Medulla oblongata (tissue), 1 donor: ENCODE measurements around the gene KCNK5.

Experiments used
- DNase-seq: peaks from one replicate; pipeline ENCODE4 v3.0.0-alpha.2; 2015; ENCODE audit errors: extremely low spot score

Gene KCNK5

GRCh38 chr6:39228992-39229767, at the start of gene KCNK5:
TSS of gene KCNK5 (minus strand) at chr6:39229475. CDS start at chr6:39229111, 364 bp downstream.
- peak; percentile 42 for DNase-seq

- DNase-seq, result no peak
Observed at GRCh38 chr6:39276379-39276995, 47.2 kb upstream of the KCNK5 start.

GRCh38 chr6:39274903-39275302, 45.6 kb upstream of the KCNK5 start:
- no peak for DNase-seq

GRCh38 chr6:39274471-39274870, 45.2 kb upstream of the KCNK5 start:
- DNase-seq, result no peak

GRCh38 chr6:39273406-39273821, 44.1 kb upstream of the KCNK5 start:
- no peak for DNase-seq

GRCh38 chr6:39269961-39270360, 40.7 kb upstream of the KCNK5 start:
- no peak for DNase-seq

GRCh38 chr6:39268721-39269120, 39.4 kb upstream of the KCNK5 start:
- DNase-seq, result no peak

- no peak for DNase-seq
Observed at GRCh38 chr6:39268171-39268570, 38.9 kb upstream of the KCNK5 start.

- DNase-seq, result no peak
Observed at GRCh38 chr6:39266782-39267355, 37.6 kb upstream of the KCNK5 start.

GRCh38 chr6:39266375-39266774, 37.1 kb upstream of the KCNK5 start:
- no peak for DNase-seq

GRCh38 chr6:39263303-39264037, 34.2 kb upstream of the KCNK5 start:
- no peak for DNase-seq

GRCh38 chr6:39261751-39262150, 32.5 kb upstream of the KCNK5 start:
- DNase-seq, result no peak

GRCh38 chr6:39260953-39261352, 31.7 kb upstream of the KCNK5 start:
- no peak for DNase-seq

GRCh38 chr6:39260456-39260855, 31.2 kb upstream of the KCNK5 start:
- no peak for DNase-seq

GRCh38 chr6:39256294-39256940, 27.1 kb upstream of the KCNK5 start:
- DNase-seq, result no peak

- DNase-seq, result no peak
Observed at GRCh38 chr6:39254999-39255535, 25.8 kb upstream of the KCNK5 start.

GRCh38 chr6:39251406-39251805, 22.1 kb upstream of the KCNK5 start:
- no peak for DNase-seq

- DNase-seq, result no peak
Observed at GRCh38 chr6:39250507-39250906, 21.2 kb upstream of the KCNK5 start.

GRCh38 chr6:39249278-39249677, 20.0 kb upstream of the KCNK5 start:
- DNase-seq, result no peak

- DNase-seq, result no peak
Observed at GRCh38 chr6:39247667-39248194, 18.5 kb upstream of the KCNK5 start.

GRCh38 chr6:39243809-39244208, 14.5 kb upstream of the KCNK5 start:
- no peak for DNase-seq
